ENCODE data around the gene EEF2K. TPM values are rescaled to one million over a fixed set of nuclear protein-coding genes. Genes with fewer than 3 reads are reported as not detected.

The EEF2K gene
- polyA plus RNA-seq, 2 of the 4 experiments (the other 2 are of a cell fraction): 8.2 to 9.4 TPM

DNA sequence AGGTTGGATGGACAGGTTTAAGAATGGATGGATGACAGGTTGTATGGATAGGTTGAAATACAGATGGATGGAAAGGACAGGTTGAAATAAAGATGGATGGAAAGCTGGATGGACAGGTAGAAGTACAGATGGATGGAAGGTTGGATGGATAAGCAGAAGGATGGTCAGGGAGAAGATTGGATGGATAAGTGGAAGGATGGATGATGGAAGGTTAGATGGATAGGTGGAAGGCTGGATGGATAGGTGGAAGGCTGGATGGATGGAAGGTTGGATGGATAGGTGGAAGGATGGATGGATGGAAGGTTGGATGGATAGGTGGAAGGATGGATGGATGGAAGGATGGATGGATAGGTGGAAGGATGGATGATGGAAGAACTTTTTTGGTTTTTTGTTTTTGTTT is 44.7 kb upstream of the EEF2K start:
- FAIRE-seq: no peak
- ATAC-seq: no peak
- ChIA-PET CTCF (interaction anchor here (0.9 kb wide), 2 partner anchors 19 to 27 kb away, joined by 3 to 4 read pairs; no protein-coding TSS in a partner anchor), POLR2A (no interaction called here)
- no peak for DNase-seq (ENCODE audit: low read depth in 1 of 2, low spot score in 1 of 2)
- H3K27ac ChIP-seq: no peak overlapping the region
- no peaks in the 10 kb centered on the region for H3K4me1 ChIP-seq
- H3K4me2 ChIP-seq: no peak overlapping the region
- H3K4me3 ChIP-seq: no peak overlapping the region
- peaks cover 3% of the 10 kb centered on the region; the same call in 1 of the 3 replicates for H3K9me3 ChIP-seq
- TF ChIP-seq RAD21 (conservative IDR thresholded peaks at IDR 0.05 in 1 of 2, IDR thresholded peaks at IDR 0.05 in 1 of 2) (no peak), TFCP2L1 (CRISPR knock-in tag; IDR thresholded peaks at IDR 0.05) (no peak), HOXA7 (CRISPR knock-in tag; IDR thresholded peaks at IDR 0.05) (no peak), NR3C1 (IDR thresholded peaks at IDR 0.05) (no peak), ZFP36 (IDR thresholded peaks at IDR 0.05; ENCODE audit: borderline replicate concordance, partially characterized antibody) (no peak), ZNF302 (CRISPR knock-in tag; IDR thresholded peaks at IDR 0.05) (no peak), EHF (CRISPR knock-in tag; IDR thresholded peaks at IDR 0.05) (no peak), CEBPB (IDR thresholded peaks at IDR 0.05) (no peak), RCOR1 (IDR thresholded peaks at IDR 0.05; ENCODE audit: low read depth, low read length) (no peak)
- TF ChIP-seq, protein P1, sequence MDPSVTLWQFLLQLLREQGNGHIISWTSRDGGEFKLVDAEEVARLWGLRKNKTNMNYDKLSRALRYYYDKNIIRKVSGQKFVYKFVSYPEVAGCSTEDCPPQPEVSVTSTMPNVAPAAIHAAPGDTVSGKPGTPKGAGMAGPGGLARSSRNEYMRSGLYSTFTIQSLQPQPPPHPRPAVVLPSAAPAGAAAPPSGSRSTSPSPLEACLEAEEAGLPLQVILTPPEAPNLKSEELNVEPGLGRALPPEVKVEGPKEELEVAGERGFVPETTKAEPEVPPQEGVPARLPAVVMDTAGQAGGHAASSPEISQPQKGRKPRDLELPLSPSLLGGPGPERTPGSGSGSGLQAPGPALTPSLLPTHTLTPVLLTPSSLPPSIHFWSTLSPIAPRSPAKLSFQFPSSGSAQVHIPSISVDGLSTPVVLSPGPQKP (IDR thresholded peaks at IDR 0.05; ENCODE audit: low read depth, low read length): no peak
- TF ChIP-seq, protein P2, sequence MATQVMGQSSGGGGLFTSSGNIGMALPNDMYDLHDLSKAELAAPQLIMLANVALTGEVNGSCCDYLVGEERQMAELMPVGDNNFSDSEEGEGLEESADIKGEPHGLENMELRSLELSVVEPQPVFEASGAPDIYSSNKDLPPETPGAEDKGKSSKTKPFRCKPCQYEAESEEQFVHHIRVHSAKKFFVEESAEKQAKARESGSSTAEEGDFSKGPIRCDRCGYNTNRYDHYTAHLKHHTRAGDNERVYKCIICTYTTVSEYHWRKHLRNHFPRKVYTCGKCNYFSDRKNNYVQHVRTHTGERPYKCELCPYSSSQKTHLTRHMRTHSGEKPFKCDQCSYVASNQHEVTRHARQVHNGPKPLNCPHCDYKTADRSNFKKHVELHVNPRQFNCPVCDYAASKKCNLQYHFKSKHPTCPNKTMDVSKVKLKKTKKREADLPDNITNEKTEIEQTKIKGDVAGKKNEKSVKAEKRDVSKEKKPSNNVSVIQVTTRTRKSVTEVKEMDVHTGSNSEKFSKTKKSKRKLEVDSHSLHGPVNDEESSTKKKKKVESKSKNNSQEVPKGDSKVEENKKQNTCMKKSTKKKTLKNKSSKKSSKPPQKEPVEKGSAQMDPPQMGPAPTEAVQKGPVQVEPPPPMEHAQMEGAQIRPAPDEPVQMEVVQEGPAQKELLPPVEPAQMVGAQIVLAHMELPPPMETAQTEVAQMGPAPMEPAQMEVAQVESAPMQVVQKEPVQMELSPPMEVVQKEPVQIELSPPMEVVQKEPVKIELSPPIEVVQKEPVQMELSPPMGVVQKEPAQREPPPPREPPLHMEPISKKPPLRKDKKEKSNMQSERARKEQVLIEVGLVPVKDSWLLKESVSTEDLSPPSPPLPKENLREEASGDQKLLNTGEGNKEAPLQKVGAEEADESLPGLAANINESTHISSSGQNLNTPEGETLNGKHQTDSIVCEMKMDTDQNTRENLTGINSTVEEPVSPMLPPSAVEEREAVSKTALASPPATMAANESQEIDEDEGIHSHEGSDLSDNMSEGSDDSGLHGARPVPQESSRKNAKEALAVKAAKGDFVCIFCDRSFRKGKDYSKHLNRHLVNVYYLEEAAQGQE (IDR thresholded peaks at IDR 0.05): no peak
- TF ChIP-seq, protein P3, sequence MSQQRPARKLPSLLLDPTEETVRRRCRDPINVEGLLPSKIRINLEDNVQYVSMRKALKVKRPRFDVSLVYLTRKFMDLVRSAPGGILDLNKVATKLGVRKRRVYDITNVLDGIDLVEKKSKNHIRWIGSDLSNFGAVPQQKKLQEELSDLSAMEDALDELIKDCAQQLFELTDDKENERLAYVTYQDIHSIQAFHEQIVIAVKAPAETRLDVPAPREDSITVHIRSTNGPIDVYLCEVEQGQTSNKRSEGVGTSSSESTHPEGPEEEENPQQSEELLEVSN (IDR thresholded peaks at IDR 0.05; ENCODE audit: borderline replicate concordance, low read depth): no peak

DNA sequence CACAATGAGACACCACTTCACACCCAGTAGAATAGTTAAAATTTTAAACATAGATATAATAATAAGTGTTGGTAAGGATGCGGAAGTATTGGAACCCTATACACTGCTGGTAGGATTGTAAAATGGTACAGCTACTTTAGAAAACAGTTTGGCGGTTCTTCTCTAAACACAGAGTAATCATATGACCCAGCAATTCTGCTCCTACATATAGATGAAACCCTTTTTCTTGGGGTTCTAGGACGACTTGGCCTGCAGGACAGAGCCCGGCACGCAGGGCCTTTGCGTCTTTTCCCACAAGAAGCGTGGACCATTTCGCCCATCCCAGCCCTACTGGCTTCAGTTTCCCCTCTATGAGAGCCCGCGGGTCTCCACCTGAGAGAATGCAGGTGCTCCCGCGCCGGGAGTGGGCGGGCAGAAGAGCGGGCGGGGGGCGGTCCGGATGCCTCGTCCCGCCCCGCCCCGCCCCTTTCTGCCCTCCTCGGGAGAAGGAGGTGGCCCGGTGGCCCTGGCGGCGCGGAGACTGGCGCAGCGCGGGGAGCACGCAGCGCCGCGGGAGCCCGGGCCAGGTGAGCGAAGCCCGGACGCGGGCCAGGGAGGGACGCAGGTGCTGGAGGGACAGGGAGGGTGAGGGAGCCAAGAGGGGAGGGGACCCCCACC is 44.0 kb upstream of the EEF2K start, which contains the start of gene SDR42E2:
SDR42E2 (plus strand) TSS at position 508 of the 657 bp plus-strand sequence. CDS start 3,077 bp downstream, outside the sequence.
- 54% methylated on average over 9 of the region's 40 CpGs for WGBS (ENCODE audit: missing lambda C conversion rate)
- Histone ChIP-seq H3K4me1 (no peaks in the 10 kb centered on the region), H3K9me3 (peaks cover 6% of the 10 kb centered on the region; the same call in 1 of the 3 replicates), H3K27ac (no peak within 1 kb of the TSS), H3K4me3 (peak within 1 kb of the TSS; percentile 24; the same call in 1 of the 3 replicates), H3K4me2 (peak within 1 kb of the TSS; percentile 57)
- ChIA-PET CTCF (interaction anchor here (0.9 to 1.1 kb wide), 2 partner anchors 20 to 26 kb away, joined by 3 to 4 read pairs; no protein-coding TSS in a partner anchor), POLR2A (no interaction called here)
- ATAC-seq (peak; percentile 63 to 72; a peak in 5 of 6 replicates), DNase-seq (ENCODE audit: low read depth in 1 of 2, low spot score in 1 of 2) (peak in 1 of 2 experiments; percentile 38), FAIRE-seq (no peak)
- TF ChIP-seq HDAC2 (IDR thresholded peaks at IDR 0.05) (no peak), CBX2 (IDR thresholded peaks at IDR 0.05; ENCODE audit: borderline replicate concordance, low read depth) (no peak)
- TF ChIP-seq, protein P4, sequence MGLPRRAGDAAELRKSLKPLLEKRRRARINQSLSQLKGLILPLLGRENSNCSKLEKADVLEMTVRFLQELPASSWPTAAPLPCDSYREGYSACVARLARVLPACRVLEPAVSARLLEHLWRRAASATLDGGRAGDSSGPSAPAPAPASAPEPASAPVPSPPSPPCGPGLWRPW (IDR thresholded peaks at IDR 0.05): no peak

DNA sequence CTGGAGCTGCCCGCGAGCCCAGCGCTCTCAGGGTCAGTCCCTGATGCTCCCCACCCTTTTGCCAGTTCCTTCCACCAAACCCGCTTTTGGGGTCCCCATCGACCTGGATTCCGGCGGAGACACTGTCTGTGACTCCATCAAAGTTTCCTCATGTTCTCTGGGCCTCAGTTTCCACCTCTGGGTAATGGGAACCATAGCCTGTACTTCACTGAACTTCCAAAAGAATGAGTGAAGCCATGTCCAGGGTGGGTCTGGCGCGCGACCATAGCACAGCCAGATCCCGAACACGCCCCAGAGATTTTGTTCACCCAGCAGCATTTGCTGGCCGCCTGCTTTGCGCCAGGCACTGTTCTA is 43.4 kb upstream of the EEF2K start:
- ATAC-seq: no peak; a peak in 1 of 6 replicates
- peak overlapping the region; percentile 57 for H3K4me2 ChIP-seq
- H3K4me3 ChIP-seq: peak overlapping the region; percentile 24; the same call in 1 of the 3 replicates

More for the DNA sequence above, 43.4 kb upstream of the EEF2K start:
- 61% methylated on average over 13 of the region's 14 CpGs for WGBS (ENCODE audit: missing lambda C conversion rate)
- Histone ChIP-seq H3K9me3 (peaks cover 6% of the 10 kb centered on the region; the same call in 1 of the 3 replicates), H3K4me1 (no peaks in the 10 kb centered on the region), H3K27ac (no peak overlapping the region)
- TF ChIP-seq ZFP36 (IDR thresholded peaks at IDR 0.05; ENCODE audit: borderline replicate concordance, partially characterized antibody) (no peak), RCOR1 (IDR thresholded peaks at IDR 0.05; ENCODE audit: low read depth, low read length) (no peak), ZC3H11A (IDR thresholded peaks at IDR 0.05) (no peak), RFX5 (IDR thresholded peaks at IDR 0.05) (no peak), RARB (CRISPR knock-in tag; IDR thresholded peaks at IDR 0.05) (no peak)
- ChIA-PET POLR2A (no interaction called here), CTCF (interaction anchor here (1.1 kb wide), 1 partner anchor 21 kb away, joined by 3 read pairs; no protein-coding TSS in a partner anchor)
- FAIRE-seq: no peak
- no peak for DNase-seq (ENCODE audit: low read depth in 1 of 2, low spot score in 1 of 2)
